ENCODE data around the gene CSNK1G1. TPM values are rescaled to one million over a fixed set of nuclear protein-coding genes. Genes with fewer than 3 reads are reported as not detected.

CSNK1G1 gene
- total RNA-seq, 1 donor from 2014 or later: 12.8 TPM

GRCh38 chr15:64143276-64143675 is 212.7 kb downstream of the CSNK1G1 start:
- peaks cover 0 to 44% of the 10 kb centered on the region in 2 donors for H3K36me3 ChIP-seq
- no peak overlapping the region for H3K27ac ChIP-seq
- TF ChIP-seq POLR2A (IDR thresholded peaks at IDR 0.05): no peak
- TF ChIP-seq CTCF (IDR thresholded peaks at IDR 0.05): no peak
- no peak for TF ChIP-seq POLR2AphosphoS5 (IDR thresholded peaks at IDR 0.05; ENCODE audit: insufficient read depth in 1 of 2, low read depth in 1 of 2)
- no peaks in the 10 kb centered on the region for H3K9me3 ChIP-seq
- DNase-seq (ENCODE audit: extremely low spot score in 2 of 2): no peak
- intact Hi-C loops (cut with DNase I): no loop called here
- H3K4me3 ChIP-seq: no peak overlapping the region
- H3K4me1 ChIP-seq: no peaks in the 10 kb centered on the region
- no peaks in the 10 kb centered on the region for H3K27me3 ChIP-seq

- TF ChIP-seq POLR2AphosphoS5 (IDR thresholded peaks at IDR 0.05; ENCODE audit: insufficient read depth in 1 of 2, low read depth in 1 of 2): no peak
- no peak for TF ChIP-seq CTCF (IDR thresholded peaks at IDR 0.05)
- peaks cover 0 to 57% of the 10 kb centered on the region in 2 donors for H3K36me3 ChIP-seq
- no peak overlapping the region for H3K4me3 ChIP-seq
- intact Hi-C loops (cut with DNase I): no loop called here
- H3K27ac ChIP-seq: no peak overlapping the region
- no peaks in the 10 kb centered on the region for H3K9me3 ChIP-seq
- no peaks in the 10 kb centered on the region for H3K4me1 ChIP-seq
- DNase-seq (ENCODE audit: extremely low spot score in 2 of 2): no peak
- no peaks in the 10 kb centered on the region for H3K27me3 ChIP-seq
Measured at GRCh38 chr15:64141798-64142512, 214.0 kb downstream of the CSNK1G1 start.

GRCh38 chr15:64138331-64138941 is 217.5 kb downstream of the CSNK1G1 start:
- H3K4me3 ChIP-seq: no peak overlapping the region
- H3K4me1 ChIP-seq: no peaks in the 10 kb centered on the region
- TF ChIP-seq CTCF (IDR thresholded peaks at IDR 0.05) (no peak), POLR2AphosphoS5 (IDR thresholded peaks at IDR 0.05; ENCODE audit: insufficient read depth in 1 of 2, low read depth in 1 of 2) (no peak), POLR2A (IDR thresholded peaks at IDR 0.05) (no peak)
- intact Hi-C loops (cut with DNase I): no loop called here
- H3K9me3 ChIP-seq: no peaks in the 10 kb centered on the region
- H3K36me3 ChIP-seq: peaks cover 0 to 75% of the 10 kb centered on the region in 2 donors
- H3K27me3 ChIP-seq: no peaks in the 10 kb centered on the region
- H3K27ac ChIP-seq: no peak overlapping the region
- no peak for DNase-seq (ENCODE audit: extremely low spot score in 2 of 2)

- Histone ChIP-seq H3K4me3 (no peak overlapping the region), H3K36me3 (peaks cover 0 to 77% of the 10 kb centered on the region in 2 donors), H3K27me3 (no peaks in the 10 kb centered on the region), H3K4me1 (no peaks in the 10 kb centered on the region), H3K9me3 (no peaks in the 10 kb centered on the region), H3K27ac (no peak overlapping the region)
- DNase-seq (ENCODE audit: extremely low spot score in 2 of 2): no peak
- TF ChIP-seq POLR2AphosphoS5 (IDR thresholded peaks at IDR 0.05; ENCODE audit: insufficient read depth in 1 of 2, low read depth in 1 of 2): no peak
- TF ChIP-seq CTCF (IDR thresholded peaks at IDR 0.05): no peak
- TF ChIP-seq POLR2A (IDR thresholded peaks at IDR 0.05): no peak
- intact Hi-C loops (cut with DNase I): no loop called here
Measured at GRCh38 chr15:64137226-64137833, 218.6 kb downstream of the CSNK1G1 start.

- TF ChIP-seq POLR2AphosphoS5 (IDR thresholded peaks at IDR 0.05; ENCODE audit: insufficient read depth in 1 of 2, low read depth in 1 of 2) (no peak), POLR2A (IDR thresholded peaks at IDR 0.05) (no peak), CTCF (IDR thresholded peaks at IDR 0.05) (no peak)
- intact Hi-C loops (cut with DNase I): no loop called here
Measured at GRCh38 chr15:64136347-64136746, 219.6 kb downstream of the CSNK1G1 start.

More at GRCh38 chr15:64136347-64136746, 219.6 kb downstream of the CSNK1G1 start:
- Histone ChIP-seq H3K9me3 (no peaks in the 10 kb centered on the region), H3K36me3 (peaks cover 0 to 80% of the 10 kb centered on the region in 2 donors), H3K27me3 (no peaks in the 10 kb centered on the region), H3K4me1 (no peaks in the 10 kb centered on the region), H3K4me3 (no peak overlapping the region), H3K27ac (no peak overlapping the region)
- DNase-seq (ENCODE audit: extremely low spot score in 2 of 2): no peak
